Ecto neural progenitor cell (in vitro differentiated cells): Measurements from ENCODE around the gene PSIP1.
"Not testable (repeated sequence)": the region's sequence is repeated elsewhere in the genome, so short reads cannot be mapped to it uniquely, and the experiment has no call there.

Source experiments
- DNase-seq: peaks from one replicate; pipeline ENCODE4 v3.0.0-alpha.2; 2018; ENCODE audit warnings: low spot score

The PSIP1 gene

DNA sequence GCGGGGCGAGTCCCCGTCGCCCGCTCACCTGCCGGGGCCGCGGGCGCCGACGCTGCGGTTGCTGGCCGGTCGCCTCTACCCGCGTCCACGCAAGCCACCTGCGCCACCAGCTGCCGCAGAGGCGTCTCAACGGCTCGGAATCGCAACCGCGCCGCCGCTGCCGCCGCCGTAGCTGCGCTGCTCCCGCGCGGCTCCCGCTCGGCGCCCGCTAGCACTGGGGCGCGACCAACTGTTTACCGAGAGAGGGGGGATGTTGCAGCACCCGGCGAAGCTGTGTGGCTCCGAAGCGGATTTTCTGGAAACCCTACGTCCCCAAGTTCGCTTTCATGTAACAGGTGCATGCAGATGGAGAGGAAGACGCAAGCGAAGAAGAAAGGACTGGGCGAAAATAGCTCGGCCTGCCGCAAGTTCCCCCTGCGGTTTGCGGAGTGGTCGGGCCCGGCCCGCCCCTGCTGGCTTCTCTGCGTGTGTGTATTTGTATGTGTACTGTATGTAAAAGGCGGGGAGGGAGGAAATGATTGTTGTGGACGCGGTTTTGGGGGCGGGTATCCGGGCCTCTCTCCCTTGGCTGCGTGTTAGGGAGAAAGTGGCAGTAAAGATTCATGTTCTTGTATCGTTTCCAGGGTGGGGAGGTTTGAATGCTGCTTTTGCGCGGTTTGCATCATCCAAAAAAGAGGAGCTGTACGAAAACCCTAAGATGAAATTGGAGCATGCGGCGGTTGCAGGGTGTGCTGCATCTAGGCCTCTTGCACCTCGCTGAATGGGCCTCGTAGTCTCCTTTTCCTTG, at the start of gene PSIP1:
Gene PSIP1 (minus strand): TSS at position 182 of the 787 bp plus-strand sequence. CDS start 782 bp downstream, outside the sequence.
- peak; percentile 90 for DNase-seq

GRCh38 chr9:15553528-15553898, 42.7 kb upstream of the PSIP1 start:
- no peak for DNase-seq

- peak; percentile 95 for DNase-seq
Measured at GRCh38 chr9:15552636-15553527, 42.1 kb upstream of the PSIP1 start, which contains the start of gene CCDC171. CCDC171 (plus strand) TSS chr9:15553043; CDS start chr9:15564089, 11,046 bp downstream.

DNA sequence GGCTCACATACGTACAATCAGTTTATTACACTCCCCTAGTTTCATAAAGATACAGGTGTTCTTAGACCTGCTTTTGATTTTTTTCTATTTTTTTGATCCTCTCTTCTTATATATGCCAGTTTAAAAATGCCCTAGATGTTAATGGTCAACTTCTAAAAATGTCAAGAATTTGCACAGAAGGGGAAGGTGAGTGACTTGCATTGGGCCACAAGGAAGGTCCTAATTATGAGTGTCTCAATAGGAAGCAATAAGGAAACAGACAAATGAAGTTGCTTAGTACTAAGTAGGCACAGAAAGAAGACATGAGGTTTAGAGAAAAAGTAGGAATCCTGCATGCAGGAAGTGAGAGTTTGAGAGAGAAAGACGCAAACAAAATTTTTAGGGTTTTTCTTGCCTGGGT, 38.8 kb upstream of the PSIP1 start:
- DNase-seq: no peak

DNA sequence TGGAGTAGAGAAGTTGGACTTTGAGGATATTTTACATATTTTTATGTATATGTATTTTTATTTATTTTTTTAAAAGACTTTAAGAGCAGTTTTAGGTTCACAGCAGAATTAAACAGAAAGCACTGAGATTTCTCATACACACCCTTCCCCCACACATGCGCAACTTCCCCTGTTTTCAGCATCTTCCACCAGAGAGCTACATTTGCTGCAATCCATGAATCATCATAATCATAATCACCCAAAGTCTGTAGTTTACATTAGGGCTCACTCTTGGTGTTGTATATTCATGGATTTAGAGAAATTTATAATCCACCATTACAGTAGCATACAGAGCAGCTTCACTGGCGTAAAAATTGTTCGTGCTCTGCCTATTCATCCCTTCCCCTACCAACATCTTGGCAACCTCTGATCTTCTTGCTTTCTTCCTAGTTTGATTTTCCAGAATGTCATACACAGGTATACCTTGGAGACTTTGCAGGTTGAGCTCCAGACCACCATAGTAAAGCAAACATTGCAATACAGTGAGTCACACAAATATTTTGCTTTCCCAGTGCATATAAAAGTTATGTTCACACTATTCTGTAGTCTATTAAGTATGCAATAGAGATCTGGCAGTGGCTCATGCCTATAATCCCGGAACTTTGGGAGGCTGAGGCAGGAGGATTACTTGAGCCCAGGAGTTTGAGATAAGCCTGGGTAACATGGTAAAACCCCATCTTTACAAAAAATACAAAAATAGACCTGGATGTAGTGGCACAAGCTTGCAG, 32.5 kb upstream of the PSIP1 start:
- no peak for DNase-seq

GRCh38 chr9:15542624-15543023, 31.9 kb upstream of the PSIP1 start:
- DNase-seq: no peak

DNA sequence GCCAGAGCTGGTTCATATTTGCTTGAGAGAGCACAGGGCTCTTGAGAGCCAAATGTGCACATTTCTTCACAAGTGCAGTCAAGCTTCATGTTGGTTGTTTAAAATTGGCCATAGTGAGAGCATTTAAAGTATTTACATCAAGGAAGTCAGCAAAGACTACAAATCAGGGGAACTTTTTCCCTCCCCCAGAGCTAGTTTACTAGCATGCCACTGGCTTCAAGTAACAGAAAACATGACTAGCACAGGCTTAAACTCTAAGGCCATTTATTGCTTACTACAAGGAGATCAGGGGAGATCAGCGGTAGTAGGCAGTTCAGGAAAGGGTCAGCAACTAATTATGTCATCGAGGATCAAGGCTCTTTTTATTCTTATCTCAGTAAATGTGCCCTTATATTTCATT, 31.1 kb upstream of the PSIP1 start:
- no peak for DNase-seq

- no peak for DNase-seq
Measured at GRCh38 chr9:15531380-15531779, 20.6 kb upstream of the PSIP1 start.

GRCh38 chr9:15529566-15530324, 19.0 kb upstream of the PSIP1 start:
- DNase-seq: no peak

DNA sequence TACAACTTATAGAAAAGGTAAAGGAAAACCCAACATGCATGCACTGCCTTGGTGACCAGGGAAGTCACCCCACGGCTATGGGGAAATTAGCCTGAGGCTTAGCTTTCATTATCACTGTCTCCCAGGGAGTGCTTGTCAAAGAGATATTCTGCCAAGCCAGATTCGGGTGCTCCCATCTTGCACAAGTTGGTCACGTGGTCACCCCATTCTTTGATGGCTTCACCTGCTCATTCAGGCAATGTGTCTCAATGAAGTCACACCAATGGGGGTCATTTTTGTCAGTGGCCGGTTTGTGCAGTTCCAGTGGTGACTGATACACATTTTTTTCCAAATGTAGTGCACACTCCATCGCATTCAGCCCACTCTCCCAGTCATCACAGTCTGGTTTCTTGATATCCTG, 16.3 kb upstream of the PSIP1 start:
- DNase-seq: not testable (repeated sequence)

- no peak for DNase-seq
Measured at GRCh38 chr9:15525958-15526357, 15.2 kb upstream of the PSIP1 start.

GRCh38 chr9:15524845-15525455, 14.2 kb upstream of the PSIP1 start:
- no peak for DNase-seq

DNA sequence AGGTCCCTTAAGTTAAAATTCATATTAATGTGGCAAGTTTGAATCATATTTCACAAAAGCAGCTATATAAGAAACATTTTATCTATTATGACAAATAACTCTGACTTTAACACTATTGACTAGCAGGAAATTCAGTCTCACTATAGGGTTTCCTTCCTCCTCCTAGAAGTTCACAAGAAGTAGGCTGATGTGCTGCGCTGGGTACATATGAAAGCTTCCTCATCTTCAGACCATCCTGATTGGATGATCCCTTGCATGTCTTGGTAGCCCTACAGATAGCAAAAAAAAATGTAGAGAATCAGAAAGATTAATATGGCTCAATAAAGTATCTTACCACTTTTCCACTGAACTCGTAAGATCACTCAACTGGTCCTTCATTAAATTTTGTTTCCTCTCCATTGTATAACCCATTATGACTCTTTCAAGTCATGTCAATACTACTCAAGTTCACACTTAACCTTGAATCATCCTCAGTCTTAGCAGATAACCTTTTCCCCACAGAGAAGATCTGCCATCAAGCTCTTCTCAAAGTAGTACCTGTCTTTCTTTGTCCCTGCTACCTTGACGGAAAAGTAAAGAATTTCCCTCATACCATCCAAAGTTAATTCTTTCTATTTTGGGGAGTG, 11.5 kb upstream of the PSIP1 start:
- DNase-seq: no peak

- DNase-seq: no peak
Measured at GRCh38 chr9:15521254-15521653, 10.5 kb upstream of the PSIP1 start.

DNA sequence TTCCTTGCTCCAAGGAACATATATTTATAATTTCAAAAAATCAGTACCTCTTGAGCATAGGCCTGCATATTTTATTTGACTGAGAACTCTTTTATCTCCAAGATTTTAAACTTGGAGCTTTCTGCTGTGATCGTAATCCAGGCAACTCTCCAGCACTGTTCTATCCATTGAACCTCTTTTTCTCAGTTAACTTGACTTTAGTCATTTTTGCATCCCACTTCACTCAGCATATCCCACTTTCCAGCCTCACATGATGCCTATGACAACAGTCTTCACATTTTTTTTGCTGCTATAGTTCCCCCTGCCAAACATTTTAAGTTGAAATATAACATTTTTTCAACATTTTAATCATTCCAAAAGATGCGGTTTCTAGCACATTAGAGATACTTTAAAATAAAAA, 9.1 kb upstream of the PSIP1 start:
- DNase-seq: no peak

GRCh38 chr9:15513335-15513734, 2.6 kb upstream of the PSIP1 start:
- peak; percentile 55 for DNase-seq

GRCh38 chr9:15512889-15513288, 2.1 kb upstream of the PSIP1 start:
- no peak for DNase-seq

DNA sequence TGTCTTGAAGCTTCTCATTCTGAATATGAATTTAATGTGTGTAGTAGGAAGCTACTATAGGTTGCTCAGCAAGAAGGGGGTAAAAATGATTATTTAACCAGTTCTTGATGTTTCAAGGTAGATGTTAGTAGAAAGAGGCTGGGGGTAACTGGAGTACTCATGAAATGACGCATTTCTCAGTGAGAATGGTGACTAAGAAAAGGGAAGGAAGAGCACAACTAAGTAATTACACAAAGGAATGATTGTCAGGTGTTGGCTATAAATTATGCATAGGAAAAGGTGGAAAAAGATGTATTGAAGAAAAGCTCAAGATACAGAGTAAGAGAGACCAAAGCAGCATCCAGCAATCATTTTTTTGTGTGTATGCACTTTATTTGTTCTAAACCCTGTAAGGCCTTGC, 1.4 kb upstream of the PSIP1 start:
- DNase-seq: no peak

DNA sequence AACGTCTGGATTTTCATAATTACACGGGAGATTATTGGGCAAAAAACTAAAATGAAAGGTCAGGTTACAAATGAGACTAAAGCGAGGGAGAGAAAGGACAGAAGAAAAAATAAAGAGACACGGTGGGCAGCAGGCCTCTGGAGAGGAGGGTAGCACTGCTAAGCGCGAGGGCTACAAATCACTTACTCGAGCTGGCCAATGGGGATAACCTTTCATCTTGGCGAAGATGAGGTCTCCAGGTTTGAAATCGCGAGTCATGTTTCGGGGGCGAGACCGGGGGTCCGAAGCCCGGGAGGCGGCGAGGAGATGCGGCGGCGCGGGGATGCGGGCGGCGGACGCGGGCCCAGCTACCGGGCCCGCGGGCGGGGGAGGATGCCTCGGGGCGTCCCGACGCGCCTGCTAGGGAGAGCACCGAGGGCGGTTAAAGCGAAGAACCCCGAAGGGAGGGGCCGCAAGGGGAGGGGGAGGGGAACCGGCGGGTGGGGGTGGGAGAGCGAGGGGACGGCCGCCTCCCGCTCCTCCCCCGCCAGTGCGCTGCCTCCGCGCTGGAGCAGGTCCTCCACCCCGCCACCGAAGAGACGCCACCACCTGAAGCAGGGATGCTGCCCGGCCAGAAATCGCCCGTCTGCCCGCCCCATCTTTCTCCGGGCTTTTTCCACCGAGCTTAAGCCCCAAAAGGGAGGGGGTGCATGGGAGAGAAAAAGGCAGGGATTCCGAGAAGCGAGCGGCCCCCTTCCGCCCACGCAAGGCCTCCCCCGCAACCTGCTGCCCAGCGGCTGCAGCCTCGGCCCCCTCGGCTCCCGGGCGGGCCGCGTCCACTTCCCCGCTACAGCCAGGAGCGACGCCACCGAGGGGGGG, 610 bp downstream of the PSIP1 start:
- DNase-seq: peak; percentile 73

DNA sequence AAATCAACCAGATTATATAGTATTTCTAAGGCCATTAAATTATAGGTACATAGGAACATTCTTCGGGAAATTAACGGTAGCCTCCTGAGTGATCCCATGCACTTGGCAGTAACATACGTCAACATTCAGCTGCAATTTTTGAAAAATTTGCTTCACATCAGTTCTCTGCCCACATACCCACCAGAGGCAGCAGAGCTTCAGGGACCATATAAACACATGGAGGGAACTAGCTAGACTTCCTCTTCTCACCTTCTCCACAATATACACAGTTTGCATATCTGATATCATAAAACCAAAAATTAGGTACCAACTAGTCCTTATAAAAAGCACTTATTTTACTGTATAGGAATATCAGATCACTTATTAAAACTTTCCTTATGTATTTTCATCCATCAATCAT, 4.8 kb downstream of the PSIP1 start:
- no peak for DNase-seq
